HS-5 (cell line): Measurements from ENCODE around the gene RBP2.
A peak's percentile ranks its signal among the peaks of the same experiment; 100 is the strongest.
"Not testable (repeated sequence)": the region's sequence is repeated elsewhere in the genome, so short reads cannot be mapped to it uniquely, and the experiment has no call there.

Experiments used
- DNase-seq: peaks from one replicate; pipeline ENCODE4 v3.0.0-alpha.2; 2012; ENCODE audit warnings: low read depth

The RBP2 gene

DNA sequence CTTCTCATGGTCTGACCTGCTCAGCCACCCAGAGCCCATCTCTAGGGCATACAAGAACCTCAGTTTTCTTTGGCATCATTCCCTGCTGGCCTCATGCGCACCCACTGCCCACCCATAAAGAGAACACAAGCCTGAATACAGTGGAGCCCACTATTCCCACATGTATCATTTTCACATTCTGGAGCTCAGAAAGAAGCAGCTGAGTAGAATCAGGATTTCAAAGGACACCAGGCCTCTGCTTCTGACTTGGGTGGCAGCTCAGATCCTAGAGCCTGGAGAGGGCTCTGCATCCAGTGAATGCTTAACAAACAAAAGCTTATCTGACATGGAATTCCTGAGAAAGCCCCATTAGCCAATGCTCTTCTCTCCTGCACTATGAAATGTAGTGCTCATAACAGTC lies 34.7 kb downstream of the RBP2 start:
- no peak for DNase-seq

DNA sequence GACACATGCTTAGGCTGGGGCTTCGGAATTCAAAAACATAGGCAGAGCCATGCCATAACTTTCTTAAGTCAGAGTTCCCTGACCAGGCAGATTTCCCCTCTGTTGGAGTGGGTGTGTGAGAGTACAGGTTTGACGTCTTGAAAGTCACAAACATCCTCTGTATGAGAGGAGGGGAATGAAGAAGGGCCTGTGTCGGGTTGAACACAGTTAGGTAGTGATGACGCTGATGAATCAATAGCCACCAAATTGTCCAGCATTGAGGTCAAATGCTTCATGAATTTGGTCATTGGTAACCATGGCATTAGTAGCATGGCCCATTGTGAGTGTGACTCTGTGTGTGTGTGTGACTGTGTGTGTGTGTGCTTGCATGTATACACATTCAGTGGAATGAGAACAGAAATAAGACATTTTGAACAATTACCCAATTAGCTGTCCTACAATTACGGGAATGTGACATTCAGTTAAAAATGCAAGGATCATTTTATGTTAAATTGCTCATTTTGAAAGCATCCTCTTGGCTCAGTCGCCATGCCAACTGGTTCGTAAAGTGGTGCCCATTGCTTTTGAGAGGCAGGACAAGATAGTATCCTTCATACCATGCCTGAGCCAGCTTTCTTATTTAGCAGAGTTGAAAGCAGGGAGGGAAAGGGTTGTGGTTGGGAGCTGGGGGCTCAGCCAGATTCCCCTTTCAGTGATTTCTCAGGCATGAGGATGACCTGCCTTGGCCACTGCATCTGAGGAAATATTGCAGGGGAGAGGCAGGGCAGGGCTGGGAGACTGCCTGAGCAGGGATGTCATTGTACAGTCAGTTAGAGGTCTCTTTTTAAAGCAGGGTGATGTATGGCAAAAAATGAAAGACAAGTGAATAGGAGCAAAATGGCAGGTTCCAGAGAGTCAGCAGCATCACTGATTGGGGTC lies 35.4 kb downstream of the RBP2 start:
- DNase-seq: no peak

- DNase-seq: no peak
Measured at GRCh38 chr3:139439278-139439677, 37.0 kb downstream of the RBP2 start.

- DNase-seq: no peak
Measured at GRCh38 chr3:139434764-139435307, 41.5 kb downstream of the RBP2 start.

- no peak for DNase-seq
Measured at GRCh38 chr3:139434228-139434627, 42.1 kb downstream of the RBP2 start.

DNA sequence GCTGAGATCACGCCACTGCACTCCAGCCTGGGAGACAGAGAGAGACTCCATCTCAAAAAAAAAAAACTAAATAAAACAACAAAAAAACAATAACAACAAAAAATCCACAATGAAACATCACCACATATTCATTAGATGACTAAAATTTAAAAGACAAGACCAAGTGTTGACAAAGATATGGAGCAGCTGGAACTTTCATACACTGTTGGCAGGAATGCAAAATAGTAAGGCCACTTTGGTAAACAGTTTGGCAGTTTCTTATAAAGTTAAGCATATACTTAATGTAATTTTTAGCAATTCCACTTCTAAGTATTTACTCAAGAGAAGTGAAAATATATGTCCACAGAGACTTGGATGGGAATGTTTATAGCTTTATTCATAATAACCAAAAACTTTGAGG lies 43.2 kb downstream of the RBP2 start:
- DNase-seq: no peak

DNA sequence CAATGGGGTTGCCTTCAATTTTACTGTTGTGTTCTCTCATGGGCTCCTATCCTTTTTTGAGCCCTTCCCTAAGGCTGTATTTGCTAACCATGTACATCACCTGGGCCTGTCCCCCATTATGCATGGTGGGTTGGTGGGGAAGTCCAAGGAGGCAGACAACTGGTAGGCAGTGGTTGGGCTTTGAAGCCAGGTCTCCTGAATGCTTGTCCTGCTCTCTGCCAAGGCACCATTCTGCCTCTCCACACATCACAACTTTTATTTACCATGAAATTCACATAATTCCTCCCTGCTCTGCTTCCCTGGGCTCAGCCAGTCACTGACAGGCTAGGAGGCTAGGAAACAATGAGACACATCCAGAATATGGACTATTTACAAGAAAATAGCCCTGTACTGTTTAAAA lies 45.8 kb downstream of the RBP2 start:
- DNase-seq: no peak

DNA sequence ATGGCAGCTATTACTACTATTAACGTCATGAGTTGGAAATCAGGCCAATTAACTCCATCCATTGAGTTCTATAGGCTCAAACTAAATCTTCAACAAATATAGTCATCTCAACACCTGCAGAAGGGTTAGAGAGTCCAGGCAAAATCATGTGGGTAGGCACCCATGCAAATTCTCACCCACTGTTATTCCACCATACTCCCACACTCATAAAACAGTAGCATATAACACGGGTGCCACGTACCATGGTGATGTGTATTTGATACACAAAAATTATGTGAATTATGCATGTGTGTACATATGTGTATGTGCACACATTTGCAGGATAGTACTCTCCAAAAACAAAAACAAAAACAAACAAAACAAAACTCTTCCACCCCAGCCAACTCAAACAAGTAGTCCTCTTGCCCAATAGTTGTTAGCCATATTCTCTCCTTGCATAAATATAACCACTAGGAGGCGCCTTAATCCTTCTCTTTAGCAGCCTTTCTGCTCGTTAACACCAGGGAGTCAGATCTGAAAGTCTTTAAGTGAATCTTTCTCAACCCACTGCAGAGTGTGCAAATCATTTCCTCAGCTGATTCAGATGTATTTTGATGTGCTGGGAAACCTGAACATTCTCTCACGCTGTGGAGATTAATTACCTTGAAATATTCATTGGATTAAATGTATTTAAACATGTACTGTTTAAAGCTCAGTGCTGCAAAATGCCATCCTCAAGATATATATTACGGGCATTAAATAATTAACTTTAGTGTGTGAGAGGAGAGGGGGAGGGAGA lies 48.8 kb downstream of the RBP2 start:
- peak; percentile 40 for DNase-seq

DNA sequence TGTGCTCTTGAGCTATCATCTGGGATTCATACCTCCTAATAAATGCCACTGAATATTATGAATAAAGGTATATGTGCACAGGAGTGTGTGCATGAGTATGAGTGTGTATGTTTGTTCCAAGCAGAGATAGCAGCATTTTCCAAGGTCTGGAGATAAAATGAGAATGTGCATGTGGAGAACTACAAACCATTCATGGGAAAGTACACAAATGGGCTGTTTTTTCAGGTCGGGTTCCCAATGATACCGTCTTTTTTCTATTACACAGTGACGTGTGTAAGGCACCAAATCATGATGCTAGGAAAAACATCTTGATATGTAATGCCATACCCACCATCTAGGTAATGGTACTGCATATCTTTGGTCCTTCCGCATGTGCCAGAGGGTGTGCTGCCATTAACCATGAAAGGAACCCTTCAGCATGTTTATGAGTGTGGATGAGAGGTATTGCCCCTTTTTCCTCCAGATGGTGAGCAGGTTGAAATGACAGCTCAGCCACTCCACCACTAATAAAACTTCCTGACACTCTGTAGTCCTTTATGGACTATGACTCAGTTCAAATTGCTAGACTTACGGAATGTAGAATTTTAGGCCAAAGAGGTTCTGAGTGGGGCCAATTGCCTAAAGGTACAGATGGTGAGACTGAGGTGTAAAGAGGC lies 50.4 kb downstream of the RBP2 start:
- no peak for DNase-seq

DNA sequence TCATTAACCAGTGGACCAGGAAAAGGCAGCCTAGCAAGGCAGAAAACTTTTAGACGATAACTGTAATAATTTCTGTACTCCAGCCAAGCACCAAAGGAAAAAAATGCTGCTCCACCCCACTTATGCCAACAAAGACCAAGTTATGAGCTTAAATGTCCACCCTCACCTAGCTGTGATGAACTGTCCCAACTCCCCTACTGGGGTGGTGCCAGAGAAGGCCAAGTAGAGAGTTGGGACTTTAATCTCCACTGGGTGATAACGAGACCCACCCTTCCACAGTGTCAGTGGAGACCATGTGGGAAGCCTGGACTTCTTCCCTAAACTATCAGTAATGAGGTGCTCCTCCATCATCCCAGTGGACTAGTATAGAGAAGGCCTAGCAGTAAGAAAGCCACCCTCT lies 53.1 kb downstream of the RBP2 start:
- no peak for DNase-seq

DNA sequence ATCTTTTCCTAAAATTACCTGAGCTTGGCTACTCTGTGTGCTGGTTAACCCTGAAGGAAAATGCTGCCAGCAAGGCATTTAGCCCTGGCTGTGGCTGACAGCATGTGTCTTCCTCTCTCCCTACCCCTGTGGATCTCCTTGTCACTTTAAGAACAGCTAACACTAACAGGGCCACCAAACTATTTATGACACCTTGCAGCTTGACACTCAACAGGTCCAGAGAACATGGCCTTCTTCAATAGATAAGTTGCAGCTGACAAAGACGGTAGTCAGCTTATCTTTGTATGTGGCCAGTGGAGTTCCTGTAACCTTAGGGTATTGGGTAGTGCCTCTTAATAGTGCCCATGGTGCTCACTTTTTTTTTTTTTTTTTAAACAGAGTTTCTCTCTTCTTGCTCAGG lies 54.9 kb downstream of the RBP2 start:
- no peak for DNase-seq

DNA sequence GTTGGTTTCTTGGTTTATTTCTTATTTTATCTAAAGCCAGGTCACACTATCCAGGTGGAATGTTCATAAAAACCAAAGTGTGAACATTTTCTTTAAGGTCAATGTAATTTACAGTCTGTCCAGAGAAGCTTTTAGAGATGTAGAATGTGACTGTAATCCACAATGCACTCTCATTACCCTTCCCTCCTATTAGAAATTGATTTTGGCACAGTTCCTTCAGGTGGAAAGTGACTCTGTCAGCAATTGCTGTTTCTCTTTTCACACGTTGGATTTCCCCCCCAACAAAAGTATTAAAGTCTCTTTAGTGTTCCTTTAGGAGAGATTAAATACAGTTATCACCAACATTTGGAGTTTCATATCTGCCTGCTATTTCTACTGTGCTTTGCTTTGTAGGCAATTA lies 55.3 kb downstream of the RBP2 start:
- no peak for DNase-seq

DNA sequence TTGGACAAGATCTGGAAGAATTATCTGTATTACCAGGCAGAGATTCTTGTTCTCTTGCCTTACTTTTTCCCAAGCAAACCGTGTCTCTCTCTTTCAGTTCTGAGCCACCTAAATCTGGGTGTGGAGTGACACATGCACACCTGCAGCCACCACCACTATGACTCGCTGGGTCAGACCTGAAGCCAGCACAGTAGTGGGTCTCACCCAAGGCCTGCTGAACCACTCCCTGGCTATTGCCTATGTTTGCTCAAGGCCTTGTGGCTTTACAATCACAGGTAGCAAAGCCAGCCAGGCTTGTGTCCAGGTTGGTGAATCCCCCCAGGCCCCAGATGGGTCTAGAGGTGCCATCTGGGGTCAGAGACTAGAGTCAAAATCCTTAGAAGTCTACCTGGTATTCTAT lies 58.2 kb downstream of the RBP2 start:
- DNase-seq: no peak

- no peak for DNase-seq
Measured at GRCh38 chr3:139416275-139416674, 60.0 kb downstream of the RBP2 start.

GRCh38 chr3:139414608-139415224 lies 61.6 kb downstream of the RBP2 start:
- DNase-seq: no peak

DNA sequence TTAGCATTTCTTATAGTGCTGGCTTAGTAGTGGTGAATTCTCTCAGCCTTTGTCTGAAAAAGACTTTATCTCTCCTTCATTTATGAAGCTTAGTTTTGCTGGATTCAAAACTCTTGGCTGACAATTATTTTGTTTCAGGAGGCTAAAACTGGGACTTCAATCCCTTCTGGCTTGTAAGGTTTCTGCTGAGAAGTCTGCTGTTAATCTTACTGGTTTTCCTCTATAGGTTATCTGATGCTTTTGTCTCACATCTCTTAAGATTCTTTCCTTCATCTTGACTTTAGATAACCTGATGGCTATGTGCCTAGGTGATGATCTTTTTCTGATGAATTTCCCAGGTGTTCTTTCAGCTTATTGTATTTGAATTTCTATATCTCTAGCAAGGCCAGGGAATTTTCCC lies 63.4 kb downstream of the RBP2 start:
- DNase-seq: not testable (repeated sequence)
